Measurements from ENCODE around the gene RNGTT.
"Not testable (repeated sequence)": the region's sequence is repeated elsewhere in the genome, so short reads cannot be mapped to it uniquely, and the experiment has no call there.

The RNGTT gene

DNA sequence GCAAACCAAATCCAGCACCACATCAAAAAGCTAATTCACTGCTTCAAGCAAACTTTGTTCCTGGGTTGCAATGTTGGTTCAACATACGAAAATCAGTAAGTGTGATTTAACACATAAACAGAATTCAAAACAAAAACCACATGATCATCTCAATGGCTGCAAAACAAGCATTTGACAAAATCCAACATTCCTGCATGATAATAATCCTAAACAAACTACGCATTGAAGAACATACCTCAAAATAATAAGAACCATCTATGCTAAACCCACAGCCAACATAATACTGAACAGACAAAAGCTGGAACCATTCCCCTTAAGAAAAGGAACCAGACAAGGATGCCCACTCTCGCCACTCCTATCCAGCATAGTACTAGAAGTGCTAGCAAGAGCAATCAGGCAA, 49.9 kb downstream of the RNGTT start:
- H3K4me3 ChIP-seq (replicated peaks; ENCODE audit: low read depth, low read length), result no peak overlapping the region
- TF ChIP-seq, protein P1, sequence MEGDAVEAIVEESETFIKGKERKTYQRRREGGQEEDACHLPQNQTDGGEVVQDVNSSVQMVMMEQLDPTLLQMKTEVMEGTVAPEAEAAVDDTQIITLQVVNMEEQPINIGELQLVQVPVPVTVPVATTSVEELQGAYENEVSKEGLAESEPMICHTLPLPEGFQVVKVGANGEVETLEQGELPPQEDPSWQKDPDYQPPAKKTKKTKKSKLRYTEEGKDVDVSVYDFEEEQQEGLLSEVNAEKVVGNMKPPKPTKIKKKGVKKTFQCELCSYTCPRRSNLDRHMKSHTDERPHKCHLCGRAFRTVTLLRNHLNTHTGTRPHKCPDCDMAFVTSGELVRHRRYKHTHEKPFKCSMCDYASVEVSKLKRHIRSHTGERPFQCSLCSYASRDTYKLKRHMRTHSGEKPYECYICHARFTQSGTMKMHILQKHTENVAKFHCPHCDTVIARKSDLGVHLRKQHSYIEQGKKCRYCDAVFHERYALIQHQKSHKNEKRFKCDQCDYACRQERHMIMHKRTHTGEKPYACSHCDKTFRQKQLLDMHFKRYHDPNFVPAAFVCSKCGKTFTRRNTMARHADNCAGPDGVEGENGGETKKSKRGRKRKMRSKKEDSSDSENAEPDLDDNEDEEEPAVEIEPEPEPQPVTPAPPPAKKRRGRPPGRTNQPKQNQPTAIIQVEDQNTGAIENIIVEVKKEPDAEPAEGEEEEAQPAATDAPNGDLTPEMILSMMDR (IDR thresholded peaks at IDR 0.05; ENCODE audit: low read length, missing control alignments), result no peak
- no peak for DNase-seq (ENCODE audit: low read depth)

DNA sequence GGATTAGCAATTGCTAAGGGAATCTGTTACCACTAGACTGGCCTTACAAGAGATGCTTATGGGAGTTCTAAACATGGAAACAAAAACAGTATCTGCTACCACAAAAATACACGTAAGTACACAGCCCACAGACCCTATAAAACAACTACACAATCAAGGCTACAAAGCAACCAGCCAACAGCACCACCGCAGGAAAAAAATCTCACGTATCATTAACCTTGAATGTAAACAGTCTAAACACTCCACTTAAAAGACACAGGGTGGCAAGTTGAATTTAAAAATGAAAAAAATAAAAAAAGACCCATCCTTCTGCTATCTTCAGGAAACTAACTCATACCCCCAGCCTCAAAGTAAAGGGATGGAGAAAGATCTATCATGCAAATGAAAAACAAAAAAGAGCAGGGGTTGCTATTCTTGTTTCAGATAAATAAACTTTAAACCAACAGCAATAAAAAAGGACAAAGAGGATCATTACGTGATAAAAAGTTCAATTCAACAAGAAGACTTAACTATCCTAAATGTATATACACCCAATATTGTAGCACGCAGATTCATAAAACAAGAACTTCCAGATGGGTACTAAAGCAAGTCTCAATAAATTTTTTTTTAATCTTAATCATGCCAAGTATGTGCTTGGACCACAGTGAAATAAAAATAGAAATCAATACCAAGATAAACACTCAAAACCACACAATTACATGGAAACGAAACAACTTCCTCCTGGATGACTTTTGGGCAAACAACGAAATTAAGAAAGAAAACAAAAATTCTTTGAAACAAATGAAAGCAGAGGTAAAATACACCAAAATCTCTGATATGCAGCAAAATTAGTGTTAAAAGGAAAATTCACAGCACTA, 52.3 kb downstream of the RNGTT start:
- TF ChIP-seq, protein P1 (IDR thresholded peaks at IDR 0.05; ENCODE audit: low read length, missing control alignments), result no peak
- peak; percentile 10 for DNase-seq (ENCODE audit: low read depth)
- H3K4me3 ChIP-seq (replicated peaks; ENCODE audit: low read depth, low read length), result no peak overlapping the region

DNA sequence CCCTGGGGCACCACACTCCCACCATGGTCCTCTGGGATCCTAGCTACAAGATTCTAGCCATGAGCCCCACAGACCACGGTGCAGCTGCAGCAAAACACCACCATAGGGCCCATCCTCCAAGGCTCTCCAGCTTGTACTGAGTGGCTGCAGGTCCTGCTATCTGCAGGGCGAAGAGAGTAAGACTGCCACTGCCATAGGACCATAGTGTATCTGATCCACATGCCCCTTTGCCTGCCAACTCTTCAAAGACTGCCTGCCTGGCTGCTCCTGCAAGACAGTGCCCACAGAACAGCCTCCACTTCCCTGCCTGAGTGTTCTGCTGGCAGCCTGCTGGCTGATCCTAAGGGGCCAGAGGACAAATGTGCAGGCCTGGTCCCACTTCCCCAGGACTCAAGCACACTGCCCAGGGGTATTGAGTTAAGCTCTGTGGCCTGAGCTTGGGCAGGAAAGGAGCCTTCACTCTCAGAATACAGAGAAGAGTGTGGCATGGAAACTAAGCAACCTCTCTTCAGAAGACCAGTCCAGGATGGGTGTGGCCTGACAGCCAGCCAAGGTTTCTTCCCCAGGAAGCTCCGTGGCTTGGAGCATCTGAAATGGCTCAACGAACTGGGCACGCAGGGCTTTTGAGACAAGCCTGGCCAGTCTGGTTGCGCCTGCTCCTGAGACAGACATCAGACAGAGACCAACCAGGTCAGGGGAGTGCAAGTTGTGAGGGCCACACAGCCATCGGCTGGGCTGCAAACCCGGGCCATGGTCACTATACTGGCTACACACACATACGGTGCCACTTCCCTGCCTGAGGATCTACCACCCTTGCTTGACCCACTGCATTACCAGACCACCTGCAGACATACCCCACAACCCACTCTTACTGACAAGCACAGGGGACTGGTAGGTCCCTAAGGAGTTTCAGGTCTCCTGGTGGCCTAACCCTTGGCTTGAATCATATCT, 54.5 kb downstream of the RNGTT start:
- H3K4me3 ChIP-seq (replicated peaks; ENCODE audit: low read depth, low read length), result no peak overlapping the region
- peak; percentile 16 for DNase-seq (ENCODE audit: low read depth)

DNA sequence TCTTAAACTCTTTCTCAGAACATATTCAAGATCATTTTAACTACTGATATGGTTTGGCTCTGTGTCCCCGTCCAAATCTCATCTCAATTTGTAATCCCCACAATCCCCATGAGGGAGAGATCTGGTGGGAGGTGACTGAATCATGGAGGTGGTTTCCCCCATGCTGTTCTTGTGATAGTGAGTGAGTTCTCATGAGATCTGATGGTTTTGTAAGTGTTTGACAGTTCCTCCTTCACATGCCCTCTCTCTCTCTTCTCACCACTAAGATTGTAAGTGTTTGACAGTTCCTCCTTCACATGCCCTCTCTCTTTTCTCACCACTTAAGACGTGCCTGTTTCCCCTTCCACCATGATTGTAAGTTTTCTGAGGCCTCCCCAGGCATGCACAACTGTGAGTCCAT, 56.3 kb downstream of the RNGTT start:
- DNase-seq (ENCODE audit: low read depth); H3K4me3 ChIP-seq (replicated peaks; ENCODE audit: low read depth, low read length): not testable (repeated sequence)

More for the DNA sequence above, 54.5 kb downstream of the RNGTT start:
- TF ChIP-seq, protein P1 (IDR thresholded peaks at IDR 0.05; ENCODE audit: low read length, missing control alignments), result no peak

DNA sequence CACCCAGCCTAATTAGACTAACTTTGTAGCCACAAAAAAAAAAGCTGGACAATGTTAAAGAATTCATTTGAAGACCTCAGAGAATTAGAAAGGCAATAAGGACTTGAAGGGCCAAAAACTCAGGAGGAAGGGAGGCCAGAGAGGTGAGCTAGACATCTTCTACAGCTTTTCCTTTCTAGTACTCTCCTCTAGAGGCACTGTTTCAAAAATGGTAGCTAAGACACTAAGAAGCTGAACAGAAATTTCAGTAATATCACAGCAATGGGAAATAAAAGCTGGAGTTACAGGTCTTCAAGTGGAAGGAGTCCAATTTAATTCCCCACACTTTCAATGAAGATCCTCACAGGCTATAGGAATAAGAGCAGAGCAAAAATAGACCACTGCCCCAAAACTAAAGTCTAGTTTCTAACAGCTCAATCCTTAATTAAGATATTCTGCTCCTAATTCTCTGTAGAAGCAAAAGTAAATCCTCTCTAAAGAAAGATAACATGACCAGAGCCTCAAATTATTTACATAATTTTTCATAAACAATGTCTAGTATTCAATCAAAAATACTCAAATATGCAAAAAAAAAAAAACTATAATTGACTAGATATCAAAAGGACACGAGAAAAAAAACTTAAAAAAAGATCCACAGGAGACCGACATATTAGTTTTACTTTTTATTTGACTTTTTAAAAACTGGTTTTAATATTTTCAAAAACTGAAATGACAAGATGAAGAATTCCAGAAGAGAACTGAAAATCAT, 63.7 kb downstream of the RNGTT start:
- no peak overlapping the region for H3K4me3 ChIP-seq (replicated peaks; ENCODE audit: low read depth, low read length)
- no peak for DNase-seq (ENCODE audit: low read depth)
- TF ChIP-seq, protein P1 (IDR thresholded peaks at IDR 0.05; ENCODE audit: low read length, missing control alignments), result peak; percentile 20

DNA sequence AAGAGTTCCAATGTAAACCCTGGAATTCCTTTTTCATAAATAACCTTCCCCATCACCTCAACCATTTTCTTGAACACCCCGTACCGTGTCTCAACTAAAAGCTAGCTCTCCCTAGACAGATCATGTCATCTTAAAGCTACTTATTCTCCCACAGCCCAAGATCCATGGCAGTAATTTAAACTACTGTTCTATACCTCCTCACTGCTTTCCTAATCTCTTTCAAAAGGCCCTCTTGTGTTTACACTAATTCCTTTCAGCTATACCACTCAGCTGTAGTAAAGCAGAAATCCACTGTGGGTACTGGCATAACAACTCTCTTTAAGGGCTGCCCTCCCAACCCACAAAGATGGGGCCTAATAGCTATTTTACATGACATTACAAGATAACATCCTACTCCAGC, 67.5 kb downstream of the RNGTT start:
- TF ChIP-seq, protein P1 (IDR thresholded peaks at IDR 0.05; ENCODE audit: low read length, missing control alignments), result no peak
- no peak for DNase-seq (ENCODE audit: low read depth)
- no peak overlapping the region for H3K4me3 ChIP-seq (replicated peaks; ENCODE audit: low read depth, low read length)

All from fibroblast of pulmonary artery (primary cell).